NCI-H2196 (cell line): Measurements from ENCODE around the gene RNF144A.

Experiments
- DNase-seq: peaks from one replicate; lab custom pipeline; 2025; ENCODE audit not compliant: unreplicated experiment; lab: John Stamatoyannopoulos, UW

The RNF144A gene

GRCh38 chr2:7003895-7004294, 86.7 kb downstream of the RNF144A start:
- no peak for DNase-seq

GRCh38 chr2:7004636-7005035, 87.4 kb downstream of the RNF144A start:
- DNase-seq: no peak

GRCh38 chr2:7007488-7007845, 90.3 kb downstream of the RNF144A start:
- DNase-seq: no peak

GRCh38 chr2:7007846-7008741, 90.9 kb downstream of the RNF144A start:
- DNase-seq: peak; percentile 68

- no peak for DNase-seq
Observed at GRCh38 chr2:7009207-7009911, 92.1 kb downstream of the RNF144A start.

GRCh38 chr2:7010391-7011054, 93.3 kb downstream of the RNF144A start:
- DNase-seq: no peak

- DNase-seq: no peak
Observed at GRCh38 chr2:7011356-7012083, 94.3 kb downstream of the RNF144A start.

- peak; percentile 36 for DNase-seq
Observed at GRCh38 chr2:7012141-7012764, 95.0 kb downstream of the RNF144A start.

- no peak for DNase-seq
Observed at GRCh38 chr2:7013471-7014160, 96.4 kb downstream of the RNF144A start.

- DNase-seq: peak; percentile 12
Observed at GRCh38 chr2:7014174-7014640, 97.0 kb downstream of the RNF144A start.

- DNase-seq: no peak
Observed at GRCh38 chr2:7015007-7015950, 98.1 kb downstream of the RNF144A start.

GRCh38 chr2:7016148-7016547, 98.9 kb downstream of the RNF144A start:
- DNase-seq: no peak

GRCh38 chr2:7016601-7017211, 99.5 kb downstream of the RNF144A start:
- no peak for DNase-seq

- DNase-seq: no peak
Observed at GRCh38 chr2:7017671-7018281, 100.6 kb downstream of the RNF144A start.

GRCh38 chr2:7018282-7018701, 101.1 kb downstream of the RNF144A start:
- DNase-seq: no peak

GRCh38 chr2:7018767-7019166, 101.6 kb downstream of the RNF144A start:
- no peak for DNase-seq

GRCh38 chr2:7019191-7019590, 102.0 kb downstream of the RNF144A start:
- no peak for DNase-seq

- no peak for DNase-seq
Observed at GRCh38 chr2:7020059-7020458, 102.8 kb downstream of the RNF144A start.
